Measurements from ENCODE around the gene ACTA2. TPM values are rescaled to one million over a fixed set of nuclear protein-coding genes. Genes with fewer than 3 reads are reported as not detected.

The ACTA2 gene
- total RNA-seq, 4 donors from 2014 or later, result 64.6 to 1,343 (median 285) TPM

- TF ChIP-seq POLR2A (IDR thresholded peaks at IDR 0.05) (no peak), CTCF (IDR thresholded peaks at IDR 0.05) (no peak)
- Histone ChIP-seq H3K4me3 (peak overlapping the region in 3 of 4 donors; percentile 41 to 60 (median 41)), H3K9me3 (no peaks in the 10 kb centered on the region), H3K27me3 (no peaks in the 10 kb centered on the region), H3K27ac (peak overlapping the region in 3 of 4 donors; percentile 11 to 86 (median 41)), H3K36me3 (peaks cover 0 to 26% (median 0%) of the 10 kb centered on the region in 3 donors), H3K4me1 (peaks cover 0 to 50% (median 7%) of the 10 kb centered on the region in 3 donors)
- intact Hi-C loops (cut with DNase I), result no loop called here
- 81 to 100% methylated on average over 4 to 5 of the region's 6 CpGs for WGBS, 2 donors
- DNase-seq, result no peak
Measured at GRCh38 chr10:88946965-88947590, 5.5 kb downstream of the ACTA2 start.

GRCh38 chr10:88946200-88946599, 6.4 kb downstream of the ACTA2 start:
- peaks cover 0 to 34% (median 0%) of the 10 kb centered on the region in 3 donors for H3K36me3 ChIP-seq
- no peak for DNase-seq
- H3K27ac ChIP-seq, result peak overlapping the region in 1 of 4 donors; percentile 13
- intact Hi-C loops (cut with DNase I), result no loop called here
- H3K9me3 ChIP-seq, result no peaks in the 10 kb centered on the region
- H3K4me1 ChIP-seq, result peaks cover 0 to 50% (median 4%) of the 10 kb centered on the region in 3 donors
- no peaks in the 10 kb centered on the region for H3K27me3 ChIP-seq
- TF ChIP-seq CTCF (IDR thresholded peaks at IDR 0.05) (no peak), POLR2A (IDR thresholded peaks at IDR 0.05) (no peak)
- 78 to 79% methylated on average over 1 of the region's 1 CpG for WGBS, 2 donors
- H3K4me3 ChIP-seq, result no peak overlapping the region

GRCh38 chr10:88944813-88945212, 7.8 kb downstream of the ACTA2 start:
- no peaks in the 10 kb centered on the region for H3K9me3 ChIP-seq
- peak overlapping the region in 2 of 4 donors; percentile 20 to 32 for H3K27ac ChIP-seq
- 57 to 63% methylated on average over 3 of the region's 3 CpGs for WGBS, 2 donors
- H3K4me3 ChIP-seq, result peak overlapping the region in 1 of 4 donors; percentile 1
- TF ChIP-seq POLR2A (IDR thresholded peaks at IDR 0.05) (no peak), CTCF (IDR thresholded peaks at IDR 0.05) (no peak)
- H3K27me3 ChIP-seq, result no peaks in the 10 kb centered on the region
- DNase-seq, result no peak
- peaks cover 0 to 47% (median 0%) of the 10 kb centered on the region in 3 donors for H3K36me3 ChIP-seq
- intact Hi-C loops (cut with DNase I), result no loop called here
- peaks cover 0 to 39% (median 0%) of the 10 kb centered on the region in 3 donors for H3K4me1 ChIP-seq

- Histone ChIP-seq H3K9me3 (no peaks in the 10 kb centered on the region), H3K27ac (peak overlapping the region in 3 of 4 donors; percentile 20 to 25 (median 24)), H3K4me3 (peak overlapping the region in 1 of 4 donors; percentile 9), H3K27me3 (no peaks in the 10 kb centered on the region), H3K36me3 (peaks cover 0 to 57% (median 0%) of the 10 kb centered on the region in 3 donors), H3K4me1 (peaks cover 0 to 39% (median 0%) of the 10 kb centered on the region in 3 donors)
- DNase-seq, result no peak
- no CpG with 5 or more reads among the region's 3 CpGs for WGBS, 2 donors
- TF ChIP-seq CTCF (IDR thresholded peaks at IDR 0.05), result no peak
- no peak for TF ChIP-seq POLR2A (IDR thresholded peaks at IDR 0.05)
- intact Hi-C loops (cut with DNase I), result no loop called here
Measured at GRCh38 chr10:88943778-88944177, 8.8 kb downstream of the ACTA2 start.

- intact Hi-C loops (cut with DNase I), result no loop called here
- H3K4me1 ChIP-seq, result peaks cover 0 to 36% (median 0%) of the 10 kb centered on the region in 3 donors
- no peak for TF ChIP-seq CTCF (IDR thresholded peaks at IDR 0.05)
- no peak for TF ChIP-seq POLR2A (IDR thresholded peaks at IDR 0.05)
- no peaks in the 10 kb centered on the region for H3K9me3 ChIP-seq
- no peak for DNase-seq
- peak overlapping the region in 3 of 4 donors; percentile 20 to 32 (median 32) for H3K27ac ChIP-seq
- H3K27me3 ChIP-seq, result no peaks in the 10 kb centered on the region
- WGBS, 2 donors, result 76 to 78% methylated on average over 5 to 6 of the region's 6 CpGs
- no peak overlapping the region for H3K4me3 ChIP-seq
- H3K36me3 ChIP-seq, result peaks cover 0 to 81% (median 0%) of the 10 kb centered on the region in 3 donors
Measured at GRCh38 chr10:88941026-88941425, 11.5 kb downstream of the ACTA2 start.
